ENCODE results near the gene C2CD4B.

Gene C2CD4B

GRCh38 chr15:62147149-62147548 lies 17.9 kb downstream of the C2CD4B start:
- H2BK120ac ChIP-seq (ENCODE audit: low read depth, low read length) = no peak overlapping the region
- no peak overlapping the region for H3K14ac ChIP-seq (ENCODE audit: low read length in 2 of 2)
- no peaks in the 10 kb centered on the region for H3K36me3 ChIP-seq (ENCODE audit: control insufficient read depth in 1 of 2, insufficient read depth in 2 of 2, low read depth in 1 of 2, low read length in 2 of 2)
- H3K18ac ChIP-seq (ENCODE audit: low read depth in 1 of 2, low read length in 2 of 2) = no peak overlapping the region
- H3K23ac ChIP-seq (ENCODE audit: low read length in 2 of 2) = no peak overlapping the region
- no peak overlapping the region for H3K27ac ChIP-seq (ENCODE audit: low read length, poor library complexity, severe bottlenecking)
- no peaks in the 10 kb centered on the region for H3K9me3 ChIP-seq (ENCODE audit: control insufficient read depth, low read length)
- H2BK15ac ChIP-seq (ENCODE audit: low read depth, poor library complexity, severe bottlenecking) = no peak overlapping the region
- no peak overlapping the region for H3K9ac ChIP-seq (ENCODE audit: low read length)
- no peak overlapping the region for H2BK12ac ChIP-seq (ENCODE audit: low read length in 2 of 2)
- H3K79me1 ChIP-seq (replicated peaks; ENCODE audit: low read length, poor library complexity, severe bottlenecking) = no peaks in the 10 kb centered on the region
- H3K27me3 ChIP-seq (ENCODE audit: control insufficient read depth in 1 of 2, insufficient read depth in 1 of 2, low read length in 2 of 2) = peaks cover 0 to 6% of the 10 kb centered on the region in 2 experiments
- WGBS = 65% methylated on average over 3 of the region's 3 CpGs
- no peak overlapping the region for H2AK5ac ChIP-seq (ENCODE audit: low read length, severe bottlenecking)
- H3K4me2 ChIP-seq (ENCODE audit: low read length, poor library complexity, severe bottlenecking) = no peak overlapping the region
- H2BK5ac ChIP-seq (ENCODE audit: low read depth, low read length, poor library complexity, severe bottlenecking) = no peak overlapping the region
- H2AFZ ChIP-seq (ENCODE audit: low read depth, low read length) = no peak overlapping the region
- H4K91ac ChIP-seq (ENCODE audit: low read length) = no peak overlapping the region
- H4K8ac ChIP-seq (ENCODE audit: low read length) = no peak overlapping the region
- DNase-seq = no peak
- H3K4me1 ChIP-seq (ENCODE audit: control insufficient read depth, insufficient read depth, low read depth, low read length) = no peaks in the 10 kb centered on the region
- H3K4ac ChIP-seq (ENCODE audit: low read depth in 1 of 2, low read length in 2 of 2) = no peak overlapping the region
- H3K4me3 ChIP-seq (ENCODE audit: insufficient read depth in 1 of 2, low read depth in 1 of 2, low read length in 2 of 2) = no peak overlapping the region

DNA sequence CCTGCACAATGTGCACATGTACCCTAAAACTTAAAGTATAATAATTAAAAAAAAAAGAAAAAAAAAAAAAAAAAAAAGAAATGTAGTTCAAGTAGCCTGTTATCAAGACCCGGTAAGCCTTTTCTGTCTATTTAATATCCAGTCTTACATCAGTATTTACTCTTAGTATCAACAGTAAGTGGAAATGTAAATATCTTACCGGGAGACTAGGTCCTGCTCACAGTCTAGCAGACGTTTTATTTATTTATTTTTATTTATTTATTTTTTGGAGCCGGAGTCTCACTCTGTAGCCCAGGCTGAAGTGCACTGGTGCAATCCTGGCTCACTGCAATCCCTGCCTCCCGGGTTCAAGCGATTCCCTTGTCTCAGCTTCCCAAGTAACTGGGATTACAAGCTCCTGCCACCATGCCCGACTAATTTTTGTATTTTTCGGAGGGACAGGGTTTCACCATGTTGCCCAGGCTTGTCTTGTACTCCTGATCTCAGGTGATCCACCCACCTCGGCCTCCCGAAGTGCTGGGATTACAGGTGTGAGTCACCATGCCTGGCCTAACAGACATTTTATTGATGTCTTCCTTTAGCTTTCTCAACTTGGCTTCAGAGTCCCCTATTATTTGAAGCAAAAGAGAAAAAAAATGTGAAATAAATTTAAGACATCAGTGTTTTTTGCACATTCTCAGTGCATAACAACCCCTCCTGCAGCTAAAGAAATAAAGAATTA lies 19.9 kb downstream of the C2CD4B start:
- no peaks in the 10 kb centered on the region for H3K9me3 ChIP-seq (ENCODE audit: control insufficient read depth, low read length)
- H3K18ac ChIP-seq (ENCODE audit: low read depth in 1 of 2, low read length in 2 of 2) = no peak overlapping the region
- no peak overlapping the region for H4K91ac ChIP-seq (ENCODE audit: low read length)
- H3K9ac ChIP-seq (ENCODE audit: low read length) = no peak overlapping the region
- no peak overlapping the region for H3K4me2 ChIP-seq (ENCODE audit: low read length, poor library complexity, severe bottlenecking)
- no peak overlapping the region for H3K4ac ChIP-seq (ENCODE audit: low read depth in 1 of 2, low read length in 2 of 2)
- H3K36me3 ChIP-seq (ENCODE audit: control insufficient read depth in 1 of 2, insufficient read depth in 2 of 2, low read depth in 1 of 2, low read length in 2 of 2) = no peaks in the 10 kb centered on the region
- no peak overlapping the region for H3K27ac ChIP-seq (ENCODE audit: low read length, poor library complexity, severe bottlenecking)
- no peak overlapping the region for H2BK15ac ChIP-seq (ENCODE audit: low read depth, poor library complexity, severe bottlenecking)
- no peaks in the 10 kb centered on the region for H3K4me1 ChIP-seq (ENCODE audit: control insufficient read depth, insufficient read depth, low read depth, low read length)
- 90% methylated on average over 7 of the region's 10 CpGs for WGBS
- H2AK5ac ChIP-seq (ENCODE audit: low read length, severe bottlenecking) = no peak overlapping the region
- H4K8ac ChIP-seq (ENCODE audit: low read length) = no peak overlapping the region
- no peak for DNase-seq
- H2BK12ac ChIP-seq (ENCODE audit: low read length in 2 of 2) = no peak overlapping the region
- no peaks in the 10 kb centered on the region for H3K27me3 ChIP-seq (ENCODE audit: control insufficient read depth in 1 of 2, insufficient read depth in 1 of 2, low read length in 2 of 2)
- H3K4me3 ChIP-seq (ENCODE audit: insufficient read depth in 1 of 2, low read depth in 1 of 2, low read length in 2 of 2) = no peak overlapping the region
- H3K79me1 ChIP-seq (replicated peaks; ENCODE audit: low read length, poor library complexity, severe bottlenecking) = no peaks in the 10 kb centered on the region
- H2AFZ ChIP-seq (ENCODE audit: low read depth, low read length) = no peak overlapping the region
- H2BK5ac ChIP-seq (ENCODE audit: low read depth, low read length, poor library complexity, severe bottlenecking) = no peak overlapping the region
- H3K14ac ChIP-seq (ENCODE audit: low read length in 2 of 2) = no peak overlapping the region
- H3K23ac ChIP-seq (ENCODE audit: low read length in 2 of 2) = no peak overlapping the region
- H2BK120ac ChIP-seq (ENCODE audit: low read depth, low read length) = no peak overlapping the region

DNA sequence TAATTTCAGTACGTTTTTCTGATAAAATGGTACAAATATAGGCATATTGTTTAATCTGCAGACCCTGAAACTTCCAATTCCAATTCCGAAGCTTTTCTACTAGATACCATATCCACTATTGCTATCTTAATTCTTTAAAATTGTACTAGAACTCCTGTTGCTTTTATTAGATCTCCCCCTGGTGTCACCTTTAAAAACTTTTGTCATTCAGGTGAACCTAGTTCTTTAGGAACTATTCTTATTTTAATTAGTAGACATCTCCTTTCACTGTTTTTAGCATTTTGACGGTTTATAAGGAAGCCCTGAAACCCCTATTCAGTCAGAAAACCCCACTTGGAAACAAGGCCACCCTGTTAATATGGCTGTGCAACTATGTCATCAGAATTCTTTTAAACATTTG lies 22.3 kb downstream of the C2CD4B start:
- no peak overlapping the region for H3K4me2 ChIP-seq (ENCODE audit: low read length, poor library complexity, severe bottlenecking)
- H3K23ac ChIP-seq (ENCODE audit: low read length in 2 of 2) = no peak overlapping the region
- 100% methylated on average over 1 of the region's 3 CpGs for WGBS
- no peak overlapping the region for H2BK15ac ChIP-seq (ENCODE audit: low read depth, poor library complexity, severe bottlenecking)
- no peak overlapping the region for H4K8ac ChIP-seq (ENCODE audit: low read length)
- H2BK120ac ChIP-seq (ENCODE audit: low read depth, low read length) = no peak overlapping the region
- H3K18ac ChIP-seq (ENCODE audit: low read depth in 1 of 2, low read length in 2 of 2) = no peak overlapping the region
- no peak overlapping the region for H3K4ac ChIP-seq (ENCODE audit: low read depth in 1 of 2, low read length in 2 of 2)
- no peaks in the 10 kb centered on the region for H3K36me3 ChIP-seq (ENCODE audit: control insufficient read depth in 1 of 2, insufficient read depth in 2 of 2, low read depth in 1 of 2, low read length in 2 of 2)
- H4K91ac ChIP-seq (ENCODE audit: low read length) = no peak overlapping the region
- H3K4me1 ChIP-seq (ENCODE audit: control insufficient read depth, insufficient read depth, low read depth, low read length) = no peaks in the 10 kb centered on the region
- no peaks in the 10 kb centered on the region for H3K27me3 ChIP-seq (ENCODE audit: control insufficient read depth in 1 of 2, insufficient read depth in 1 of 2, low read length in 2 of 2)
- H3K27ac ChIP-seq (ENCODE audit: low read length, poor library complexity, severe bottlenecking) = no peak overlapping the region
- no peak overlapping the region for H2BK12ac ChIP-seq (ENCODE audit: low read length in 2 of 2)
- H3K9ac ChIP-seq (ENCODE audit: low read length) = no peak overlapping the region
- H3K4me3 ChIP-seq (ENCODE audit: insufficient read depth in 1 of 2, low read depth in 1 of 2, low read length in 2 of 2) = no peak overlapping the region
- H2AK5ac ChIP-seq (ENCODE audit: low read length, severe bottlenecking) = no peak overlapping the region
- H3K9me3 ChIP-seq (ENCODE audit: control insufficient read depth, low read length) = no peaks in the 10 kb centered on the region
- DNase-seq = no peak
- no peak overlapping the region for H2AFZ ChIP-seq (ENCODE audit: low read depth, low read length)
- no peak overlapping the region for H2BK5ac ChIP-seq (ENCODE audit: low read depth, low read length, poor library complexity, severe bottlenecking)
- H3K79me1 ChIP-seq (replicated peaks; ENCODE audit: low read length, poor library complexity, severe bottlenecking) = no peaks in the 10 kb centered on the region
- no peak overlapping the region for H3K14ac ChIP-seq (ENCODE audit: low read length in 2 of 2)

- H3K4ac ChIP-seq (ENCODE audit: low read depth in 1 of 2, low read length in 2 of 2) = no peak overlapping the region
- DNase-seq = no peak
- H3K27ac ChIP-seq (ENCODE audit: low read length, poor library complexity, severe bottlenecking) = no peak overlapping the region
- H2BK12ac ChIP-seq (ENCODE audit: low read length in 2 of 2) = no peak overlapping the region
- no peak overlapping the region for H2BK15ac ChIP-seq (ENCODE audit: low read depth, poor library complexity, severe bottlenecking)
- WGBS = 91% methylated on average over 3 of the region's 5 CpGs
- no peak overlapping the region for H3K18ac ChIP-seq (ENCODE audit: low read depth in 1 of 2, low read length in 2 of 2)
- H3K14ac ChIP-seq (ENCODE audit: low read length in 2 of 2) = no peak overlapping the region
- no peak overlapping the region for H4K91ac ChIP-seq (ENCODE audit: low read length)
- H3K23ac ChIP-seq (ENCODE audit: low read length in 2 of 2) = no peak overlapping the region
- H2AFZ ChIP-seq (ENCODE audit: low read depth, low read length) = no peak overlapping the region
- no peaks in the 10 kb centered on the region for H3K27me3 ChIP-seq (ENCODE audit: control insufficient read depth in 1 of 2, insufficient read depth in 1 of 2, low read length in 2 of 2)
- no peaks in the 10 kb centered on the region for H3K9me3 ChIP-seq (ENCODE audit: control insufficient read depth, low read length)
- no peaks in the 10 kb centered on the region for H3K36me3 ChIP-seq (ENCODE audit: control insufficient read depth in 1 of 2, insufficient read depth in 2 of 2, low read depth in 1 of 2, low read length in 2 of 2)
- H2BK5ac ChIP-seq (ENCODE audit: low read depth, low read length, poor library complexity, severe bottlenecking) = no peak overlapping the region
- no peak overlapping the region for H4K8ac ChIP-seq (ENCODE audit: low read length)
- no peak overlapping the region for H2AK5ac ChIP-seq (ENCODE audit: low read length, severe bottlenecking)
- no peak overlapping the region for H2BK120ac ChIP-seq (ENCODE audit: low read depth, low read length)
- H3K79me1 ChIP-seq (replicated peaks; ENCODE audit: low read length, poor library complexity, severe bottlenecking) = no peaks in the 10 kb centered on the region
- H3K4me2 ChIP-seq (ENCODE audit: low read length, poor library complexity, severe bottlenecking) = no peak overlapping the region
- no peaks in the 10 kb centered on the region for H3K4me1 ChIP-seq (ENCODE audit: control insufficient read depth, insufficient read depth, low read depth, low read length)
- H3K4me3 ChIP-seq (ENCODE audit: insufficient read depth in 1 of 2, low read depth in 1 of 2, low read length in 2 of 2) = no peak overlapping the region
- no peak overlapping the region for H3K9ac ChIP-seq (ENCODE audit: low read length)
Observed at GRCh38 chr15:62141643-62142588, 23.2 kb downstream of the C2CD4B start.

Data from mesenchymal stem cell (in vitro differentiated cells and primary cell).